ENCODE results near the gene ARAP2.

ARAP2 gene

GRCh38 chr4:36164900-36165630, 79.2 kb downstream of the ARAP2 start:
- H3K27me3 ChIP-seq (ENCODE audit: control insufficient read depth, insufficient read depth, low read length), result no peaks in the 10 kb centered on the region
- H3K9me3 ChIP-seq (ENCODE audit: control insufficient read depth, insufficient read depth, low read length), result no peaks in the 10 kb centered on the region
- 100% methylated on average over 1 of the region's 4 CpGs for WGBS (ENCODE audit: insufficient coverage, insufficient read length)
- H3K4me1 ChIP-seq (ENCODE audit: control insufficient read depth, insufficient read depth, low read length), result no peaks in the 10 kb centered on the region
- no peak overlapping the region for H3K4me3 ChIP-seq (ENCODE audit: low read length)
- H3K36me3 ChIP-seq (ENCODE audit: control insufficient read depth, insufficient read depth, low read length), result no peaks in the 10 kb centered on the region
- no peak overlapping the region for H3K27ac ChIP-seq (ENCODE audit: low read length)
- DNase-seq (ENCODE audit: low read depth, low spot score), result no peak

- H3K27ac ChIP-seq (ENCODE audit: low read length), result no peak overlapping the region
- H3K36me3 ChIP-seq (ENCODE audit: control insufficient read depth, insufficient read depth, low read length), result no peaks in the 10 kb centered on the region
- no peaks in the 10 kb centered on the region for H3K27me3 ChIP-seq (ENCODE audit: control insufficient read depth, insufficient read depth, low read length)
- no peak for DNase-seq (ENCODE audit: low read depth, low spot score)
- no CpG with 5 or more reads among the region's 3 CpGs for WGBS (ENCODE audit: insufficient coverage, insufficient read length)
- H3K4me1 ChIP-seq (ENCODE audit: control insufficient read depth, insufficient read depth, low read length), result no peaks in the 10 kb centered on the region
- H3K4me3 ChIP-seq (ENCODE audit: low read length), result no peak overlapping the region
- no peaks in the 10 kb centered on the region for H3K9me3 ChIP-seq (ENCODE audit: control insufficient read depth, insufficient read depth, low read length)
These were observed 81.1 kb downstream of the ARAP2 start for GRCh38 chr4:36163198-36163597.

- no peak overlapping the region for H3K27ac ChIP-seq (ENCODE audit: low read length)
- H3K9me3 ChIP-seq (ENCODE audit: control insufficient read depth, insufficient read depth, low read length), result no peaks in the 10 kb centered on the region
- WGBS (ENCODE audit: insufficient coverage, insufficient read length), result no CpG with 5 or more reads among the region's 5 CpGs
- no peak for DNase-seq (ENCODE audit: low read depth, low spot score)
- H3K27me3 ChIP-seq (ENCODE audit: control insufficient read depth, insufficient read depth, low read length), result no peaks in the 10 kb centered on the region
- H3K4me3 ChIP-seq (ENCODE audit: low read length), result no peak overlapping the region
- H3K36me3 ChIP-seq (ENCODE audit: control insufficient read depth, insufficient read depth, low read length), result no peaks in the 10 kb centered on the region
- no peaks in the 10 kb centered on the region for H3K4me1 ChIP-seq (ENCODE audit: control insufficient read depth, insufficient read depth, low read length)
These were observed 85.1 kb downstream of the ARAP2 start for GRCh38 chr4:36159208-36159607.

- no peak for DNase-seq (ENCODE audit: low read depth, low spot score)
- Histone ChIP-seq H3K27me3 (ENCODE audit: control insufficient read depth, insufficient read depth, low read length) (no peaks in the 10 kb centered on the region), H3K4me3 (ENCODE audit: low read length) (no peak overlapping the region), H3K4me1 (ENCODE audit: control insufficient read depth, insufficient read depth, low read length) (no peaks in the 10 kb centered on the region), H3K36me3 (ENCODE audit: control insufficient read depth, insufficient read depth, low read length) (no peaks in the 10 kb centered on the region), H3K9me3 (ENCODE audit: control insufficient read depth, insufficient read depth, low read length) (no peaks in the 10 kb centered on the region), H3K27ac (ENCODE audit: low read length) (no peak overlapping the region)
- no CpG with 5 or more reads among the region's 1 CpG for WGBS (ENCODE audit: insufficient coverage, insufficient read length)
These were observed 91.6 kb downstream of the ARAP2 start for GRCh38 chr4:36152735-36153134.

- Histone ChIP-seq H3K4me1 (ENCODE audit: control insufficient read depth, insufficient read depth, low read length) (no peaks in the 10 kb centered on the region), H3K27me3 (ENCODE audit: control insufficient read depth, insufficient read depth, low read length) (no peaks in the 10 kb centered on the region), H3K36me3 (ENCODE audit: control insufficient read depth, insufficient read depth, low read length) (no peaks in the 10 kb centered on the region), H3K27ac (ENCODE audit: low read length) (no peak overlapping the region), H3K9me3 (ENCODE audit: control insufficient read depth, insufficient read depth, low read length) (no peaks in the 10 kb centered on the region), H3K4me3 (ENCODE audit: low read length) (no peak overlapping the region)
- no CpG with 5 or more reads among the region's 1 CpG for WGBS (ENCODE audit: insufficient coverage, insufficient read length)
- DNase-seq (ENCODE audit: low read depth, low spot score), result no peak
These were observed 101.8 kb downstream of the ARAP2 start for GRCh38 chr4:36142504-36142903.

- Histone ChIP-seq H3K27me3 (ENCODE audit: control insufficient read depth, insufficient read depth, low read length) (no peaks in the 10 kb centered on the region), H3K27ac (ENCODE audit: low read length) (no peak overlapping the region), H3K4me1 (ENCODE audit: control insufficient read depth, insufficient read depth, low read length) (no peaks in the 10 kb centered on the region), H3K36me3 (ENCODE audit: control insufficient read depth, insufficient read depth, low read length) (no peaks in the 10 kb centered on the region), H3K4me3 (ENCODE audit: low read length) (no peak overlapping the region), H3K9me3 (ENCODE audit: control insufficient read depth, insufficient read depth, low read length) (no peaks in the 10 kb centered on the region)
- DNase-seq (ENCODE audit: low read depth, low spot score), result no peak
- WGBS (ENCODE audit: insufficient coverage, insufficient read length), result no CpG with 5 or more reads among the region's 1 CpG
These were observed 103.1 kb downstream of the ARAP2 start for GRCh38 chr4:36141186-36141585.

- Histone ChIP-seq H3K36me3 (ENCODE audit: control insufficient read depth, insufficient read depth, low read length) (no peaks in the 10 kb centered on the region), H3K9me3 (ENCODE audit: control insufficient read depth, insufficient read depth, low read length) (no peaks in the 10 kb centered on the region), H3K4me1 (ENCODE audit: control insufficient read depth, insufficient read depth, low read length) (no peaks in the 10 kb centered on the region), H3K27ac (ENCODE audit: low read length) (no peak overlapping the region), H3K27me3 (ENCODE audit: control insufficient read depth, insufficient read depth, low read length) (no peaks in the 10 kb centered on the region), H3K4me3 (ENCODE audit: low read length) (no peak overlapping the region)
- DNase-seq (ENCODE audit: low read depth, low spot score), result no peak
These were observed 103.9 kb downstream of the ARAP2 start for GRCh38 chr4:36140421-36140820.

GRCh38 chr4:36138220-36138619, 106.1 kb downstream of the ARAP2 start:
- no peaks in the 10 kb centered on the region for H3K4me1 ChIP-seq (ENCODE audit: control insufficient read depth, insufficient read depth, low read length)
- no peaks in the 10 kb centered on the region for H3K36me3 ChIP-seq (ENCODE audit: control insufficient read depth, insufficient read depth, low read length)
- no peak overlapping the region for H3K4me3 ChIP-seq (ENCODE audit: low read length)
- no peaks in the 10 kb centered on the region for H3K27me3 ChIP-seq (ENCODE audit: control insufficient read depth, insufficient read depth, low read length)
- H3K9me3 ChIP-seq (ENCODE audit: control insufficient read depth, insufficient read depth, low read length), result no peaks in the 10 kb centered on the region
- no peak overlapping the region for H3K27ac ChIP-seq (ENCODE audit: low read length)
- DNase-seq (ENCODE audit: low read depth, low spot score), result no peak

- WGBS (ENCODE audit: insufficient coverage, insufficient read length), result no CpG with 5 or more reads among the region's 4 CpGs
- DNase-seq (ENCODE audit: low read depth, low spot score), result no peak
- Histone ChIP-seq H3K27ac (ENCODE audit: low read length) (no peak overlapping the region), H3K4me3 (ENCODE audit: low read length) (no peak overlapping the region), H3K36me3 (ENCODE audit: control insufficient read depth, insufficient read depth, low read length) (no peaks in the 10 kb centered on the region), H3K4me1 (ENCODE audit: control insufficient read depth, insufficient read depth, low read length) (no peaks in the 10 kb centered on the region), H3K9me3 (ENCODE audit: control insufficient read depth, insufficient read depth, low read length) (no peaks in the 10 kb centered on the region), H3K27me3 (ENCODE audit: control insufficient read depth, insufficient read depth, low read length) (no peaks in the 10 kb centered on the region)
These were observed 107.0 kb downstream of the ARAP2 start for GRCh38 chr4:36137336-36137735.

GRCh38 chr4:36133658-36134057, 110.7 kb downstream of the ARAP2 start:
- 0 out of 2 replicates have a peak, but pooled peaks cover 1% of the 10 kb centered on the region for H3K4me1 ChIP-seq (ENCODE audit: control insufficient read depth, insufficient read depth, low read length)
- H3K27ac ChIP-seq (ENCODE audit: low read length), result no peak overlapping the region
- no peaks in the 10 kb centered on the region for H3K36me3 ChIP-seq (ENCODE audit: control insufficient read depth, insufficient read depth, low read length)
- DNase-seq (ENCODE audit: low read depth, low spot score), result no peak
- no peaks in the 10 kb centered on the region for H3K27me3 ChIP-seq (ENCODE audit: control insufficient read depth, insufficient read depth, low read length)
- no peak overlapping the region for H3K4me3 ChIP-seq (ENCODE audit: low read length)
- H3K9me3 ChIP-seq (ENCODE audit: control insufficient read depth, insufficient read depth, low read length), result no peaks in the 10 kb centered on the region
- WGBS (ENCODE audit: insufficient coverage, insufficient read length), result no CpG with 5 or more reads among the region's 3 CpGs

- WGBS (ENCODE audit: insufficient coverage, insufficient read length), result no CpG with 5 or more reads among the region's 2 CpGs
- Histone ChIP-seq H3K27me3 (ENCODE audit: control insufficient read depth, insufficient read depth, low read length) (no peaks in the 10 kb centered on the region), H3K4me1 (ENCODE audit: control insufficient read depth, insufficient read depth, low read length) (0 out of 2 replicates have a peak, but pooled peaks cover 1% of the 10 kb centered on the region), H3K27ac (ENCODE audit: low read length) (no peak overlapping the region), H3K36me3 (ENCODE audit: control insufficient read depth, insufficient read depth, low read length) (no peaks in the 10 kb centered on the region), H3K9me3 (ENCODE audit: control insufficient read depth, insufficient read depth, low read length) (no peaks in the 10 kb centered on the region), H3K4me3 (ENCODE audit: low read length) (no peak overlapping the region)
- no peak for DNase-seq (ENCODE audit: low read depth, low spot score)
These were observed 111.2 kb downstream of the ARAP2 start for GRCh38 chr4:36133086-36133485.
